ENCODE results near the gene CLCN2.

GRCh38 chr3:184395320-184395660 is 33.9 kb upstream of the CLCN2 start:
- TF ChIP-seq CTCF (IDR thresholded peaks at IDR 0.05): no peak
- TF ChIP-seq SMC3 (IDR thresholded peaks at IDR 0.05): no peak
- TF ChIP-seq POLR2A (IDR thresholded peaks at IDR 0.05; ENCODE audit: low read length): no peak
- TF ChIP-seq HMGXB4 (CRISPR knock-in tag; IDR thresholded peaks at IDR 0.05; ENCODE audit: borderline replicate concordance): no peak
- TF ChIP-seq CHD4 (IDR thresholded peaks at IDR 0.05; ENCODE audit: borderline replicate concordance): no peak
- TF ChIP-seq KDM1A (IDR thresholded peaks at IDR 0.05; ENCODE audit: low read depth): no peak
- TF ChIP-seq MYC (IDR thresholded peaks at IDR 0.05; ENCODE audit: borderline replicate concordance, low read length): no peak
- TF ChIP-seq RCOR1 (IDR thresholded peaks at IDR 0.05; ENCODE audit: low read depth, low read length): no peak
- TF ChIP-seq BHLHE40 (IDR thresholded peaks at IDR 0.05; ENCODE audit: low read depth, low read length): no peak
- TF ChIP-seq GATA3 (IDR thresholded peaks at IDR 0.05; ENCODE audit: borderline replicate concordance): no peak

All from A549 (cell line).